GDM1 (cell line): ENCODE data around the gene HOXB1.

Source experiments
- DNase-seq: peaks from one replicate; lab custom pipeline; 2025; lab: John Stamatoyannopoulos, UW

Gene HOXB1

GRCh38 chr17:48554412-48555257 lies 23.8 kb upstream of the HOXB1 start:
- no peak for DNase-seq

- no peak for DNase-seq
These were observed 23.0 kb upstream of the HOXB1 start for GRCh38 chr17:48553826-48554225.

GRCh38 chr17:48553190-48553547 lies 22.4 kb upstream of the HOXB1 start:
- no peak for DNase-seq

GRCh38 chr17:48552466-48553189 lies 21.8 kb upstream of the HOXB1 start:
- no peak for DNase-seq

- no peak for DNase-seq
These were observed 21.0 kb upstream of the HOXB1 start for GRCh38 chr17:48551596-48552465.

- no peak for DNase-seq
These were observed 20.4 kb upstream of the HOXB1 start for GRCh38 chr17:48551214-48551555.

- no peak for DNase-seq
These were observed 19.8 kb upstream of the HOXB1 start for GRCh38 chr17:48550502-48551213.

- DNase-seq = no peak
These were observed 19.2 kb upstream of the HOXB1 start for GRCh38 chr17:48549914-48550501.

- no peak for DNase-seq
These were observed 18.4 kb upstream of the HOXB1 start for GRCh38 chr17:48549281-48549630.

GRCh38 chr17:48548523-48549280 lies 17.9 kb upstream of the HOXB1 start:
- no peak for DNase-seq

- no peak for DNase-seq
These were observed 17.2 kb upstream of the HOXB1 start for GRCh38 chr17:48547808-48548522.

GRCh38 chr17:48546924-48547807 lies 16.4 kb upstream of the HOXB1 start:
- DNase-seq = no peak

- DNase-seq = no peak
These were observed 15.5 kb upstream of the HOXB1 start for GRCh38 chr17:48546137-48546923.

GRCh38 chr17:48545539-48545938 lies 14.7 kb upstream of the HOXB1 start:
- DNase-seq = no peak

- DNase-seq = no peak
These were observed 14.2 kb upstream of the HOXB1 start, which contains the start of gene HOXB2 for GRCh38 chr17:48545022-48545375. Gene HOXB2, minus strand, starts transcription at chr17:48545109. Its CDS starts 198 bp downstream, at chr17:48544911.

GRCh38 chr17:48544349-48545021 lies 13.7 kb upstream of the HOXB1 start:
- peak; percentile 22 for DNase-seq

GRCh38 chr17:48543854-48544348 lies 13.1 kb upstream of the HOXB1 start:
- DNase-seq = no peak
